GM23338 (cell line): ENCODE measurements around the gene PDIA2. TPM values are rescaled to one million over a fixed set of nuclear protein-coding genes. Genes with fewer than 3 reads are reported as not detected.

ENCODE experiments used
- ATAC-seq: fragments of 200-7000 bp; cut with Tn5 transposase; 3 replicates; pipeline ENCODE4 v1.9.1; 2020
- DNase-seq: peaks from one replicate; pipeline ENCODE4 v3.0.0-alpha.2; 2015; ENCODE audit warnings: low spot score
- H2AFZ ChIP-seq: fragments of 200-600 bp; sonication (generic); 2 replicates; pipeline ENCODE4 v1.8.0; 2016; ENCODE audit warnings: antibody characterized with exemption, mild to moderate bottlenecking, moderate library complexity
- H3F3A ChIP-seq: fragments of 200-600 bp; sonication (generic); replicated peaks from 2 replicates; pipeline ENCODE4 v1.8.0; 2017; ENCODE audit warnings: antibody characterized with exemption, mixed run types, low read depth
- H3K27ac ChIP-seq: fragments of 200-600 bp; sonication (generic); 2 replicates; pipeline ENCODE4 v1.6.1; 2016; ENCODE audit warnings: low read depth
- H3K27me3 ChIP-seq: fragments of 200-600 bp; sonication (generic); 2 replicates; pipeline ENCODE4 v1.8.0; 2016; ENCODE audit warnings: mild to moderate bottlenecking, mixed run types, moderate library complexity; ENCODE audit not compliant: insufficient read depth
- H3K36me3 ChIP-seq: fragments of 200-600 bp; sonication (generic); 2 replicates; pipeline ENCODE4 v1.8.0; 2016; ENCODE audit warnings: mild to moderate bottlenecking; ENCODE audit not compliant: insufficient read depth
- H3K4me1 ChIP-seq: fragments of 200-600 bp; sonication (generic); 2 replicates; pipeline ENCODE4 v1.8.0; 2016; ENCODE audit warnings: mild to moderate bottlenecking, moderate library complexity; ENCODE audit not compliant: insufficient read depth
- H3K4me2 ChIP-seq: fragments of 200-600 bp; sonication (generic); 2 replicates; pipeline ENCODE4 v1.7.1; 2017; ENCODE audit warnings: mixed run types
- H3K4me3 ChIP-seq: fragments of 200-600 bp; sonication (generic); 2 replicates; pipeline ENCODE4 v1.6.1; 2016; ENCODE audit warnings: mixed run types
- H3K79me2 ChIP-seq: fragments of 200-600 bp; sonication (generic); replicated peaks from 2 replicates; pipeline ENCODE4 v1.8.0; 2017; ENCODE audit warnings: mild to moderate bottlenecking; ENCODE audit not compliant: insufficient read depth
- H3K9me2 ChIP-seq: fragments of 200-600 bp; sonication (generic); 2 replicates; pipeline ENCODE4 v1.8.0; 2017; ENCODE audit not compliant: insufficient read depth
- H4K20me1 ChIP-seq: fragments of 200-600 bp; sonication (generic); replicated peaks from 2 replicates; pipeline ENCODE4 v1.8.0; 2017; ENCODE audit warnings: mild to moderate bottlenecking; ENCODE audit not compliant: insufficient read depth
- H3K27ac Mint-ChIP-seq: 2 replicates; pipeline ENCODE4 v1.8.0; 2020; ENCODE audit warnings: inconsistent platforms, mild to moderate bottlenecking, moderate library complexity, mixed read lengths
- H3K27me3 Mint-ChIP-seq: 3 replicates; pipeline ENCODE4 v1.8.0; 2022; ENCODE audit warnings: low read depth, mild to moderate bottlenecking, moderate library complexity, mixed read lengths, inconsistent platforms; ENCODE audit not compliant: insufficient read depth, poor library complexity
- H3K36me3 Mint-ChIP-seq: 3 replicates; pipeline ENCODE4 v1.8.0; 2021; ENCODE audit warnings: low read depth, mild to moderate bottlenecking, inconsistent platforms, moderate library complexity, mixed read lengths
- H3K4me1 Mint-ChIP-seq: 3 replicates; pipeline ENCODE4 v1.8.0; 2020; ENCODE audit warnings: mild to moderate bottlenecking, inconsistent platforms, mixed read lengths
- H3K4me3 Mint-ChIP-seq: 3 replicates; pipeline ENCODE4 v1.8.0; 2021; ENCODE audit warnings: moderate library complexity, mild to moderate bottlenecking, inconsistent platforms, mixed read lengths
- H3K9me3 Mint-ChIP-seq: 3 replicates; pipeline ENCODE4 v1.8.0; 2020; ENCODE audit warnings: moderate library complexity, mild to moderate bottlenecking, inconsistent platforms, mixed read lengths
- CREB1 ChIP-seq: fragments of 250-450 bp; sonication (Bioruptor Pico); IDR thresholded peaks from 2 replicates; pipeline ENCODE4 v1.5.0; 2020; ENCODE audit warnings: low read depth, mild to moderate bottlenecking, moderate library complexity
- CTCF ChIP-seq, 2 experiments: fragments of 200-600 bp in 1 of 2; sonication (generic) in 1 of 2; conservative IDR thresholded peaks; 2 replicates each; pipeline versions ENCODE4 v1.5.1 to v1.6.1; 2016 to 2017; ENCODE audit warnings: antibody characterized with exemption in 2 of 2, low read depth in 2 of 2, mild to moderate bottlenecking in 2 of 2, moderate library complexity in 1 of 2
- EZH2 ChIP-seq: fragments of 200-600 bp; sonication (generic); IDR thresholded peaks from one replicate; pipeline ENCODE4 v1.8.0; 2017; ENCODE audit warnings: antibody characterized with exemption, mild to moderate bottlenecking, low read depth; ENCODE audit not compliant: unreplicated experiment
- EZH2phosphoT487 ChIP-seq: fragments of 200-600 bp; sonication (generic); IDR thresholded peaks from one replicate; pipeline ENCODE4 v1.8.1; 2018; ENCODE audit warnings: antibody characterized with exemption; ENCODE audit not compliant: unreplicated experiment
- JUNB ChIP-seq: IDR thresholded peaks from one replicate; pipeline ENCODE4 v1.6.1; 2016; ENCODE audit warnings: antibody characterized with exemption; ENCODE audit not compliant: unreplicated experiment
- NANOG ChIP-seq: IDR thresholded peaks from 2 replicates; pipeline ENCODE4 v1.6.1; 2016; ENCODE audit warnings: antibody characterized with exemption, borderline replicate concordance
- POLR2AphosphoS5 ChIP-seq: IDR thresholded peaks from 2 replicates; pipeline ENCODE4 v1.6.1; 2016; ENCODE audit warnings: antibody characterized with exemption, low read depth
- REST ChIP-seq: IDR thresholded peaks from one replicate; pipeline ENCODE4 v1.6.1; 2018; ENCODE audit warnings: antibody characterized with exemption; ENCODE audit not compliant: unreplicated experiment
- STAT1 ChIP-seq: IDR thresholded peaks from one replicate; pipeline ENCODE4 v1.6.1; 2016; ENCODE audit warnings: antibody characterized with exemption; ENCODE audit not compliant: unreplicated experiment
- ZNF114 ChIP-seq: fragments of 250-450 bp; sonication (Bioruptor Pico); IDR thresholded peaks from 2 replicates; pipeline ENCODE4 v1.5.0; 2020; ENCODE audit warnings: mild to moderate bottlenecking, moderate library complexity
- ZNF331 ChIP-seq: fragments of 250-450 bp; sonication (Bioruptor Pico); IDR thresholded peaks from 2 replicates; pipeline ENCODE4 v1.5.0; 2020; ENCODE audit warnings: low read depth, mild to moderate bottlenecking, moderate library complexity
- polyA plus RNA-seq: library from polyadenylated mRNA; unstranded; fragments of >200 nt; fragmentation: Nextera tagmentation; extraction: Ambion mirVana; gene quantifications from 2 replicates; pipeline ENCODE4 v1.2.1, GENCODE V29; 2016
- total RNA-seq: library from RNA; depleted of rRNA; stranded (reverse); fragments of >200 nt; shearing (Covaris generic); gene quantifications from 2 replicates; pipeline ENCODE4 v1.2.3, GENCODE V29; 2014
- TF ChIP-seq, protein P1 (sequence below): IDR thresholded peaks from 2 replicates; pipeline ENCODE4 v1.6.1; 2016; ENCODE audit warnings: antibody characterized with exemption
- TF ChIP-seq, protein P2 (sequence below): fragments of 250-450 bp; sonication (Bioruptor Pico); IDR thresholded peaks from 2 replicates; pipeline ENCODE4 v1.5.0; 2020; ENCODE audit warnings: mild to moderate bottlenecking, moderate library complexity

Gene PDIA2
- total and polyA plus RNA-seq, 2 experiments from 2014 or later, result 0.39 to 0.87 TPM

GRCh38 chr16:293043-293775, 10.2 kb downstream of the PDIA2 start:
- no peaks in the 10 kb centered on the region for H3K79me2 ChIP-seq
- no peaks in the 10 kb centered on the region; the same call in 1 of the 2 replicates for H3K36me3 ChIP-seq
- H3K4me2 ChIP-seq, result no peak overlapping the region
- H3K9me3 Mint-ChIP-seq, result no peaks in the 10 kb centered on the region; the same call in 2 of the 3 replicates
- H3K4me1 Mint-ChIP-seq, result no peaks in the 10 kb centered on the region
- TF ChIP-seq POLR2AphosphoS5, result no peak
- no peak for TF ChIP-seq CREB1
- no peak for TF ChIP-seq CTCF (conservative IDR thresholded peaks at IDR 0.05; ENCODE audit: low read depth in 2 of 2)
- TF ChIP-seq STAT1, result no peak
- no peak for TF ChIP-seq NANOG
- no peak for TF ChIP-seq ZNF331 (CRISPR knock-in tag)
- TF ChIP-seq EZH2phosphoT487, result no peak
- TF ChIP-seq, protein P1, sequence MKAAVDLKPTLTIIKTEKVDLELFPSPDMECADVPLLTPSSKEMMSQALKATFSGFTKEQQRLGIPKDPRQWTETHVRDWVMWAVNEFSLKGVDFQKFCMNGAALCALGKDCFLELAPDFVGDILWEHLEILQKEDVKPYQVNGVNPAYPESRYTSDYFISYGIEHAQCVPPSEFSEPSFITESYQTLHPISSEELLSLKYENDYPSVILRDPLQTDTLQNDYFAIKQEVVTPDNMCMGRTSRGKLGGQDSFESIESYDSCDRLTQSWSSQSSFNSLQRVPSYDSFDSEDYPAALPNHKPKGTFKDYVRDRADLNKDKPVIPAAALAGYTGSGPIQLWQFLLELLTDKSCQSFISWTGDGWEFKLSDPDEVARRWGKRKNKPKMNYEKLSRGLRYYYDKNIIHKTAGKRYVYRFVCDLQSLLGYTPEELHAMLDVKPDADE, result no peak
- TF ChIP-seq ZNF114 (CRISPR knock-in tag), result no peak
- no peak for TF ChIP-seq JUNB
- no peak for TF ChIP-seq EZH2
- TF ChIP-seq, protein P2, sequence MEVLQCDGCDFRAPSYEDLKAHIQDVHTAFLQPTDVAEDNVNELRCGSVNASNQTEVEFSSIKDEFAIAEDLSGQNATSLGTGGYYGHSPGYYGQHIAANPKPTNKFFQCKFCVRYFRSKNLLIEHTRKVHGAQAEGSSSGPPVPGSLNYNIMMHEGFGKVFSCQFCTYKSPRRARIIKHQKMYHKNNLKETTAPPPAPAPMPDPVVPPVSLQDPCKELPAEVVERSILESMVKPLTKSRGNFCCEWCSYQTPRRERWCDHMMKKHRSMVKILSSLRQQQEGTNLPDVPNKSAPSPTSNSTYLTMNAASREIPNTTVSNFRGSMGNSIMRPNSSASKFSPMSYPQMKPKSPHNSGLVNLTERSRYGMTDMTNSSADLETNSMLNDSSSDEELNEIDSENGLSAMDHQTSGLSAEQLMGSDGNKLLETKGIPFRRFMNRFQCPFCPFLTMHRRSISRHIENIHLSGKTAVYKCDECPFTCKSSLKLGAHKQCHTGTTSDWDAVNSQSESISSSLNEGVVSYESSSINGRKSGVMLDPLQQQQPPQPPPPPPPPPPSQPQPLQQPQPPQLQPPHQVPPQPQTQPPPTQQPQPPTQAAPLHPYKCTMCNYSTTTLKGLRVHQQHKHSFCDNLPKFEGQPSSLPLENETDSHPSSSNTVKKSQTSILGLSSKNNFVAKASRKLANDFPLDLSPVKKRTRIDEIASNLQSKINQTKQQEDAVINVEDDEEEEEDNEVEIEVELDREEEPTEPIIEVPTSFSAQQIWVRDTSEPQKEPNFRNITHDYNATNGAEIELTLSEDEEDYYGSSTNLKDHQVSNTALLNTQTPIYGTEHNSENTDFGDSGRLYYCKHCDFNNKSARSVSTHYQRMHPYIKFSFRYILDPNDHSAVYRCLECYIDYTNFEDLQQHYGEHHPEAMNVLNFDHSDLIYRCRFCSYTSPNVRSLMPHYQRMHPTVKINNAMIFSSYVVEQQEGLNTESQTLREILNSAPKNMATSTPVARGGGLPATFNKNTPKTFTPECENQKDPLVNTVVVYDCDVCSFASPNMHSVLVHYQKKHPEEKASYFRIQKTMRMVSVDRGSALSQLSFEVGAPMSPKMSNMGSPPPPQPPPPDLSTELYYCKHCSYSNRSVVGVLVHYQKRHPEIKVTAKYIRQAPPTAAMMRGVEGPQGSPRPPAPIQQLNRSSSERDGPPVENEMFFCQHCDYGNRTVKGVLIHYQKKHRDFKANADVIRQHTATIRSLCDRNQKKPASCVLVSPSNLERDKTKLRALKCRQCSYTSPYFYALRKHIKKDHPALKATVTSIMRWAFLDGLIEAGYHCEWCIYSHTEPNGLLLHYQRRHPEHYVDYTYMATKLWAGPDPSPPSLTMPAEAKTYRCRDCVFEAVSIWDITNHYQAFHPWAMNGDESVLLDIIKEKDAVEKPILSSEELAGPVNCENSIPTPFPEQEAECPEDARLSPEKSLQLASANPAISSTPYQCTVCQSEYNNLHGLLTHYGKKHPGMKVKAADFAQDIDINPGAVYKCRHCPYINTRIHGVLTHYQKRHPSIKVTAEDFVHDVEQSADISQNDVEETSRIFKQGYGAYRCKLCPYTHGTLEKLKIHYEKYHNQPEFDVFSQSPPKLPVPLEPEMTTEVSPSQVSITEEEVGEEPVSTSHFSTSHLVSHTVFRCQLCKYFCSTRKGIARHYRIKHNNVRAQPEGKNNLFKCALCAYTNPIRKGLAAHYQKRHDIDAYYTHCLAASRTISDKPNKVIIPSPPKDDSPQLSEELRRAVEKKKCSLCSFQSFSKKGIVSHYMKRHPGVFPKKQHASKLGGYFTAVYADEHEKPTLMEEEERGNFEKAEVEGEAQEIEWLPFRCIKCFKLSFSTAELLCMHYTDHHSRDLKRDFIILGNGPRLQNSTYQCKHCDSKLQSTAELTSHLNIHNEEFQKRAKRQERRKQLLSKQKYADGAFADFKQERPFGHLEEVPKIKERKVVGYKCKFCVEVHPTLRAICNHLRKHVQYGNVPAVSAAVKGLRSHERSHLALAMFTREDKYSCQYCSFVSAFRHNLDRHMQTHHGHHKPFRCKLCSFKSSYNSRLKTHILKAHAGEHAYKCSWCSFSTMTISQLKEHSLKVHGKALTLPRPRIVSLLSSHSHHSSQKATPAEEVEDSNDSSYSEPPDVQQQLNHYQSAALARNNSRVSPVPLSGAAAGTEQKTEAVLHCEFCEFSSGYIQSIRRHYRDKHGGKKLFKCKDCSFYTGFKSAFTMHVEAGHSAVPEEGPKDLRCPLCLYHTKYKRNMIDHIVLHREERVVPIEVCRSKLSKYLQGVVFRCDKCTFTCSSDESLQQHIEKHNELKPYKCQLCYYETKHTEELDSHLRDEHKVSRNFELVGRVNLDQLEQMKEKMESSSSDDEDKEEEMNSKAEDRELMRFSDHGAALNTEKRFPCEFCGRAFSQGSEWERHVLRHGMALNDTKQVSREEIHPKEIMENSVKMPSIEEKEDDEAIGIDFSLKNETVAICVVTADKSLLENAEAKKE (CRISPR knock-in tag), result no peak
- TF ChIP-seq REST, result no peak
- peaks cover 2% of the 10 kb centered on the region for H3K27me3 Mint-ChIP-seq
- peaks cover 6% of the 10 kb centered on the region for H3K36me3 Mint-ChIP-seq
- no peaks in the 10 kb centered on the region for H3K9me2 ChIP-seq
- H3F3A ChIP-seq, result no peaks in the 10 kb centered on the region
- H3K27ac ChIP-seq, result no peak overlapping the region
- DNase-seq (no peak), ATAC-seq (no peak)
- H3K4me1 ChIP-seq, result no peaks in the 10 kb centered on the region
- H4K20me1 ChIP-seq, result no peaks in the 10 kb centered on the region
- no peaks in the 10 kb centered on the region for H3K27me3 ChIP-seq
- no peak overlapping the region for H2AFZ ChIP-seq
- no peak overlapping the region for H3K27ac Mint-ChIP-seq
- no peak overlapping the region for H3K4me3 ChIP-seq
- no peak overlapping the region for H3K4me3 Mint-ChIP-seq
